Osteoblast (primary cell): ENCODE data around the gene B4GALNT1. TPM values are rescaled to one million over a fixed set of nuclear protein-coding genes. Genes with fewer than 3 reads are reported as not detected.

Experiments used
- DNase-seq: peaks from one replicate; pipeline ENCODE4 v3.0.0; 2011; ENCODE audit warnings: low spot score, mixed read lengths; ENCODE audit not compliant: insufficient read length; ENCODE audit errors: missing footprints
- H2AFZ ChIP-seq: 2 replicates; pipeline ENCODE4 v1.6.0; 2011; ENCODE audit warnings: mild to moderate bottlenecking, low read length
- H3K27ac ChIP-seq: 2 replicates; pipeline ENCODE4 v1.5.1; 2011; ENCODE audit warnings: mild to moderate bottlenecking, low read depth, low read length, moderate library complexity
- H3K27me3 ChIP-seq: 2 replicates; pipeline ENCODE4 v1.6.0; 2012; ENCODE audit warnings: mild to moderate bottlenecking, control low read depth, inconsistent platforms, low read length, moderate library complexity; ENCODE audit not compliant: insufficient read depth
- H3K36me3 ChIP-seq: 2 replicates; pipeline ENCODE4 v1.5.1; 2011; ENCODE audit warnings: mild to moderate bottlenecking, low read length, control low read depth, moderate library complexity; ENCODE audit not compliant: insufficient read depth
- H3K4me1 ChIP-seq: 2 replicates; pipeline ENCODE4 v1.5.1; 2011; ENCODE audit warnings: mild to moderate bottlenecking, low read length, control low read depth, moderate library complexity; ENCODE audit not compliant: insufficient read depth
- H3K4me2 ChIP-seq: 2 replicates; pipeline ENCODE4 v1.6.0; 2011; ENCODE audit warnings: mild to moderate bottlenecking, low read length; ENCODE audit not compliant: insufficient read depth
- H3K4me3 ChIP-seq: fragments of 200-600 bp; sonication (generic); 3 replicates; pipeline ENCODE4 v1.5.1; 2012; ENCODE audit warnings: mild to moderate bottlenecking, low read length, inconsistent platforms; ENCODE audit not compliant: insufficient read depth
- H3K79me2 ChIP-seq: 2 replicates; pipeline ENCODE4 v1.6.0; 2012; ENCODE audit warnings: mild to moderate bottlenecking, low read length, control low read depth, inconsistent platforms; ENCODE audit not compliant: insufficient read depth
- H3K9me3 ChIP-seq: 2 replicates; pipeline ENCODE4 v1.5.1; 2011; ENCODE audit warnings: low read depth, low read length, control low read depth
- H4K20me1 ChIP-seq: 2 replicates; pipeline ENCODE4 v1.6.0; 2012; ENCODE audit warnings: mild to moderate bottlenecking, low read length, control low read depth; ENCODE audit not compliant: insufficient read depth
- total RNA-seq: library from RNA; depleted of rRNA; stranded (reverse); fragments of >200 nt; gene quantifications from 2 replicates; pipeline ENCODE4 v1.2.3, GENCODE V29; 2012
- TF ChIP-seq, protein P1 (sequence below): IDR thresholded peaks from 2 replicates; pipeline ENCODE4 v1.5.1; 2011; ENCODE audit warnings: mild to moderate bottlenecking, low read depth, low read length, moderate library complexity; ENCODE audit errors: extremely low read depth

B4GALNT1 gene
- total RNA-seq, 1 donor: 1.1 TPM

DNA sequence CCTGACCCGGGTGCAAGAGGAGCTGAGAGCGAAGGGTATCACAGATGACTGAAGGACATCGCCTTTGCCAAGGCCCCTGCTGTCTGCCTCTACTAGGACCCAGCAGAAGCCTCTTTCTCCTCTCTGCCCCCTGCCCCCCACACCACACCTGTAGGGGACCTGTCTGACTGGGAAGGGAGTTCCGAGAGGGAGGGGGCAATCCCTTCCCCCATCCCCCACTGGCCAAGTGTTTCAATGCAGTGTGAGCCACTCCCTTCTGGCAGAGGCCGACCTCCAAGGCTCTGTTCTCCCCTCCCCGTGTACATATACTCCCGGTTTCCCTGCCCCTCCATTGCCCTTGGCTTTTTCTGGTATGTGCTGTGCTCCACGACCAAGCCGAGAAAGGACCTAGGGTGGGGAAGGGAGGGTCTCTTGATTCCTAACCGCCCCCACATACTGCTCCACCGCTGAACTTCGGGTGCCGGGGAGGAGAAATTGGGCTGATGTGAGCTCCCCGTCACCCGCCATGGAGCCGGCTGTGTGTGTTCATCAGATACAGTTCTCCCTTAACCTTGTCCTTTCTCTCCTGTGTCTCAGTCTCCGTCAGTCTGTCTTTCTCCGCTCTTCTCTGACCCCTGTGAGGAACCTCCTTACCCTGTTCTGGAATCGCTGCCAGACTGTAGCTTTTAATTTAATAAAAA, 23.8 kb downstream of the B4GALNT1 start:
- H3K36me3 ChIP-seq: peaks cover 2% of the 10 kb centered on the region
- peak; percentile 72 for DNase-seq
- no peaks in the 10 kb centered on the region for H4K20me1 ChIP-seq
- TF ChIP-seq, protein P1, sequence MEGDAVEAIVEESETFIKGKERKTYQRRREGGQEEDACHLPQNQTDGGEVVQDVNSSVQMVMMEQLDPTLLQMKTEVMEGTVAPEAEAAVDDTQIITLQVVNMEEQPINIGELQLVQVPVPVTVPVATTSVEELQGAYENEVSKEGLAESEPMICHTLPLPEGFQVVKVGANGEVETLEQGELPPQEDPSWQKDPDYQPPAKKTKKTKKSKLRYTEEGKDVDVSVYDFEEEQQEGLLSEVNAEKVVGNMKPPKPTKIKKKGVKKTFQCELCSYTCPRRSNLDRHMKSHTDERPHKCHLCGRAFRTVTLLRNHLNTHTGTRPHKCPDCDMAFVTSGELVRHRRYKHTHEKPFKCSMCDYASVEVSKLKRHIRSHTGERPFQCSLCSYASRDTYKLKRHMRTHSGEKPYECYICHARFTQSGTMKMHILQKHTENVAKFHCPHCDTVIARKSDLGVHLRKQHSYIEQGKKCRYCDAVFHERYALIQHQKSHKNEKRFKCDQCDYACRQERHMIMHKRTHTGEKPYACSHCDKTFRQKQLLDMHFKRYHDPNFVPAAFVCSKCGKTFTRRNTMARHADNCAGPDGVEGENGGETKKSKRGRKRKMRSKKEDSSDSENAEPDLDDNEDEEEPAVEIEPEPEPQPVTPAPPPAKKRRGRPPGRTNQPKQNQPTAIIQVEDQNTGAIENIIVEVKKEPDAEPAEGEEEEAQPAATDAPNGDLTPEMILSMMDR: no peak
- peaks cover 16% of the 10 kb centered on the region for H3K4me1 ChIP-seq
- H3K4me2 ChIP-seq: no peak overlapping the region
- H3K79me2 ChIP-seq: no peaks in the 10 kb centered on the region
- H3K27ac ChIP-seq: no peak overlapping the region
- no peaks in the 10 kb centered on the region for H3K9me3 ChIP-seq
- no peak overlapping the region for H3K4me3 ChIP-seq
- no peak overlapping the region for H2AFZ ChIP-seq
- no peaks in the 10 kb centered on the region for H3K27me3 ChIP-seq

DNA sequence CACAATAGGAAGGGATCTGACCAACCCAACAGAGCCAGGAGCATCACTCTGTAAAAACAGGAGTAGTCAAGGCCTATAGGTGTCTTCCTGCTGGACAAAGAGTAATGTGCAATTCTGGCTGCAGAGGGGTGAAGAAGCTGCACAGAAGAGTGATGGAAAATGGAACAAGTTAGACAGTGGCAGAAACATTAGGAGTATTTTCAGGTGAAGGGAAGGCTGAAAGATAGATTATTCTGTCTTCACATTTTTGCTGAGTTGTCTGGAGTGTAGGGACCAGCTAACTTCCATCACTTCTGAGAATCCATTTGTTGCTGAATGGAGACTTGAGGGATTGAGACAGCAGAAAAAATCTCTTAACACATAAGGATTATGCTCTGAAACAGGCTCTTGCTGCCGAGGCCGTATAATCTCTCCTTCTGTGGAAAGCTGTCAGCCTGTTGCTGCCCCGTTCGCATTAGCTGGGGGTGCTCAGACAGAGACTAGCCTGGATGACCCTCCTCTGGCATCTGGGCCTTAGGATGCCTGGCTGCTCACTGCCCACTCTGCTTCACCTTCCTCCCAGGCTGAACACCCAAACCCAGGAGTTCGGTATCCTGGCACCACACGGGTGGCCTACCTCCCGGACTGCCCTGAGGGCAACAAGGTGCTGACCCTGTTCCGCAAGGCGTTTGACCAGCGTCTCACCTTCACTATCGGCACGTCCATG, 24.9 kb downstream of the B4GALNT1 start:
- Histone ChIP-seq H3K4me2 (no peak overlapping the region), H3K27me3 (no peaks in the 10 kb centered on the region), H3K4me3 (no peak overlapping the region), H3K27ac (no peak overlapping the region), H3K36me3 (peaks cover 2% of the 10 kb centered on the region), H3K79me2 (no peaks in the 10 kb centered on the region), H3K4me1 (peaks cover 24% of the 10 kb centered on the region), H3K9me3 (no peaks in the 10 kb centered on the region), H4K20me1 (no peaks in the 10 kb centered on the region), H2AFZ (no peak overlapping the region)
- DNase-seq: peak; percentile 69
- TF ChIP-seq, protein P1: no peak

- H3K79me2 ChIP-seq: no peaks in the 10 kb centered on the region
- no peaks in the 10 kb centered on the region for H3K9me3 ChIP-seq
- no peak overlapping the region for H3K4me3 ChIP-seq
- no peak overlapping the region for H3K27ac ChIP-seq
- H2AFZ ChIP-seq: no peak overlapping the region
- TF ChIP-seq, protein P1: no peak
- H3K36me3 ChIP-seq: peaks cover 2% of the 10 kb centered on the region
- no peaks in the 10 kb centered on the region for H4K20me1 ChIP-seq
- H3K27me3 ChIP-seq: no peaks in the 10 kb centered on the region
- DNase-seq: no peak
- H3K4me2 ChIP-seq: no peak overlapping the region
- H3K4me1 ChIP-seq: peaks cover 24% of the 10 kb centered on the region
Measured at GRCh38 chr12:57606821-57607220, 26.2 kb downstream of the B4GALNT1 start.

DNA sequence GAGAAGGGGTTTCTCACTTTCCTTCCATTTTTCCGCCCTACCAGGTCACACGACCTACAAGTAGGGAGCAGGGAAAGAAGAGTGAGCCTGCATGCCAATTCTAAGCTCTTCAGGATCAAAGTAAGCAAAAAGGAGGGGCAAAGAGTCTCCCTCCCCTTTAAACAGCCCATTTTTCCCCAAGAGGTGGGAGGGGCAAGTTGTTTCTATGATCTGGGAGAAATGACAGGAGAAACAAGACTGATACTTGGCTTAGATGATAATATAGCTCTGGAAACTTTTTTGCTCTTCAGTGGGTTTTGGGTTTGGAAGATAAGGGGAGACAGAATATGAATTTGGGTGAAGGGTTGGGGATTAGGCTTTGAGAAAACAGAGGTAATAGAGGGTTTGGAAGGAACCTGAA, 26.6 kb downstream of the B4GALNT1 start:
- Histone ChIP-seq H3K4me2 (no peak overlapping the region), H3K9me3 (no peaks in the 10 kb centered on the region), H3K36me3 (peaks cover 2% of the 10 kb centered on the region), H3K27ac (no peak overlapping the region), H4K20me1 (no peaks in the 10 kb centered on the region), H3K79me2 (no peaks in the 10 kb centered on the region), H3K4me3 (no peak overlapping the region), H2AFZ (no peak overlapping the region), H3K4me1 (peaks cover 24% of the 10 kb centered on the region), H3K27me3 (no peaks in the 10 kb centered on the region)
- no peak for DNase-seq
- TF ChIP-seq, protein P1: no peak
